Heart right ventricle (tissue), 16 donors: ENCODE measurements around the gene GRXCR1. TPM values are rescaled to one million over a fixed set of nuclear protein-coding genes. Genes with fewer than 3 reads are reported as not detected.

Source experiments
- ATAC-seq, 8 donors: fragments of 200-7000 bp; cut with Tn5 transposase; one replicate each; pipeline ENCODE4 v1.9.1; 2020; ENCODE audit warnings: mild to moderate bottlenecking in 8 of 8, moderate library complexity in 8 of 8, moderate number of reproducible peaks in 1 of 8
- DNase-seq, 2 donors: peaks; one replicate each; pipeline ENCODE4 v3.0.0-alpha.2; 2020
- H3K27ac ChIP-seq, 10 donors: fragments of 200-600 bp; sonication (generic) in 2 of 10; one replicate each; pipeline versions ENCODE4 v1.5.0 to v1.8.0; 2020 to 2022; ENCODE audit warnings: mild to moderate bottlenecking in 3 of 10
- H3K27me3 ChIP-seq, 7 donors: fragments of 200-600 bp; one replicate each; pipeline ENCODE4 v1.8.0; 2021 to 2022; ENCODE audit warnings: mild to moderate bottlenecking in 2 of 7
- H3K36me3 ChIP-seq, 9 donors: fragments of 200-600 bp; sonication (generic) in 1 of 9; one replicate each; pipeline versions ENCODE4 v1.5.0 to v1.8.0; 2020 to 2022; ENCODE audit warnings: mild to moderate bottlenecking in 2 of 9
- H3K4me1 ChIP-seq, 9 donors: fragments of 200-600 bp; sonication (generic) in 1 of 9; one replicate each; pipeline versions ENCODE4 v1.5.0 to v1.8.0; 2020 to 2022; ENCODE audit warnings: mild to moderate bottlenecking in 4 of 9
- H3K4me3 ChIP-seq, 10 donors: fragments of 200-600 bp; sonication (generic) in 2 of 10; one replicate each; pipeline versions ENCODE4 v1.5.0 to v1.8.0; 2020 to 2022; ENCODE audit warnings: mild to moderate bottlenecking in 7 of 10, moderate library complexity in 2 of 10
- H3K9me3 ChIP-seq, 11 donors: fragments of 200-600 bp in 10 of 11; sonication (generic) in 2 of 11; one replicate each; pipeline versions ENCODE4 v1.5.0 to v1.8.0; 2013 to 2022; ENCODE audit warnings: mild to moderate bottlenecking in 2 of 11, control low read depth in 1 of 11, moderate library complexity in 1 of 11
- CTCF ChIP-seq, 9 donors: fragments of 200-600 bp; sonication (generic) in 2 of 9; IDR thresholded peaks; one replicate each; pipeline versions ENCODE4 v1.5.0 to v1.8.0; 2021 to 2022; ENCODE audit warnings: antibody characterized with exemption in 9 of 9, mild to moderate bottlenecking in 5 of 9, moderate library complexity in 1 of 9
- WGBS, 2 donors: extraction: QIAGEN DNeasy Blood & Tissue Kit; methylation state at CpG; one replicate each; pipeline ENCODE4 v1.1.7; 2013; ENCODE audit warnings: inconsistent platforms in 1 of 2; 5-methylcytosine and 5-hydroxymethylcytosine counted together
- intact Hi-C, 10 donors: fragments of 100-400 bp; cut with DNase I; formaldehyde crosslinking; loops; one replicate each; pipeline versions ENCODE4 v1.11.1 to v1.14.2; 2022
- polyA plus RNA-seq, 2 donors: library from polyadenylated mRNA; stranded (reverse); fragments of 200-250 nt; gene quantifications; one replicate each; pipeline ENCODE4 v1.2.3, GENCODE V29; 2013
- total RNA-seq, 10 donors: library from RNA; stranded (reverse); fragmentation: NEBNext Ultra II Directional in 3 of 10; extraction: Animal tissue kit (Norgen Biotek cat#: 25700) in 3 of 10; gene quantifications; one replicate each; pipeline versions ENCODE4 v1.2.1 to v1.2.4, GENCODE V29; 2021 to 2023
- donor health status: Arrhythmogenic right ventricular cardiomyopathy.
- donor health status: ischemic (EF 13 %, LVEDD 7.1; RV severe dilation, severe dysfunction).
- donor health status: healthy with polysubstance abuse.
- donor health status: DM: no; HTN: yes; CAD: no.
- donor health status: DM: no; HTN: no; CAD: no.
- donor health status: ischemic (EF 25% LVEDD 6.9; RV normal size, moderate dysfunction).
- donor health status: ischemic (EF 25% LVEDD 5.7; RV mildly dilated, moderate dysfunction).
- donor health status: healthy.
- donor health status: DM: yes; HTN: yes; CAD: no.
- donor health status: Ischemic cardiomyopathy.
- donor health status: ischemic (EF 35%, LVEDD 5.7; RV mildly dilated, moderate dysfunction).
- donor health status: nonischemic (EF 11% LVEDD 7.7; RV severe dilation, severe dysfunction).
- donor health status: DM: yes; HTN: yes; CAD: no.
- donor health status: PGD.
- donor health status: ischemic (EF 29% LVEDD 5.4; RV normal size, mild dysfunction).
- donor health status: nonischemic (EF 23%, LVEDD 6.1; RV moderate dilation, normal function).

Gene GRXCR1
- total and polyA plus RNA-seq, 12 donors = not detected

- Histone ChIP-seq H3K27ac (no peak overlapping the region), H3K27me3 (no peaks in the 10 kb centered on the region), H3K4me3 (no peak overlapping the region), H3K9me3 (peaks cover 0 to 30% (median 9%) of the 10 kb centered on the region in 11 donors), H3K36me3 (no peaks in the 10 kb centered on the region), H3K4me1 (no peaks in the 10 kb centered on the region)
- no peak for TF ChIP-seq CTCF (IDR thresholded peaks at IDR 0.05)
- DNase-seq (no peak), ATAC-seq (no peak)
- intact Hi-C loops = no loop called here
Measured at GRCh38 chr4:42985976-42986375, 93.5 kb downstream of the GRXCR1 start.

GRCh38 chr4:42995343-42995944, 102.9 kb downstream of the GRXCR1 start:
- Histone ChIP-seq H3K27me3 (no peaks in the 10 kb centered on the region), H3K9me3 (peaks cover 0 to 21% (median 0%) of the 10 kb centered on the region in 11 donors), H3K4me1 (no peaks in the 10 kb centered on the region), H3K4me3 (no peak overlapping the region), H3K27ac (no peak overlapping the region), H3K36me3 (no peaks in the 10 kb centered on the region)
- intact Hi-C loops = no loop called here
- ATAC-seq = no peak
- no peak for DNase-seq
- WGBS, 2 donors = 32 to 39% methylated on average over 6 of the region's 6 CpGs
- peak in 8 of 9 donors; percentile 15 to 60 (median 42) for TF ChIP-seq CTCF (IDR thresholded peaks at IDR 0.05)

GRCh38 chr4:43008793-43009192, 116.3 kb downstream of the GRXCR1 start:
- intact Hi-C loops = no loop called here
- DNase-seq (no peak), ATAC-seq (no peak)
- H3K27me3 ChIP-seq = no peaks in the 10 kb centered on the region
- H3K4me1 ChIP-seq = no peaks in the 10 kb centered on the region
- WGBS, 2 donors = 92 to 94% methylated on average over 1 of the region's 1 CpG
- no peak for TF ChIP-seq CTCF (IDR thresholded peaks at IDR 0.05)
- H3K4me3 ChIP-seq = no peak overlapping the region
- peaks cover 0 to 22% (median 6%) of the 10 kb centered on the region in 11 donors for H3K9me3 ChIP-seq
- H3K36me3 ChIP-seq = no peaks in the 10 kb centered on the region
- no peak overlapping the region for H3K27ac ChIP-seq

GRCh38 chr4:43014256-43014655, 121.7 kb downstream of the GRXCR1 start:
- DNase-seq = no peak
- no peak overlapping the region for H3K4me3 ChIP-seq
- H3K27me3 ChIP-seq = no peaks in the 10 kb centered on the region
- peaks cover 0 to 7% (median 0%) of the 10 kb centered on the region in 11 donors for H3K9me3 ChIP-seq
- intact Hi-C loops = no loop called here
- no peak for ATAC-seq
- TF ChIP-seq CTCF (IDR thresholded peaks at IDR 0.05) = no peak
- 90 to 91% methylated on average over 4 of the region's 4 CpGs for WGBS, 2 donors
- H3K4me1 ChIP-seq = no peaks in the 10 kb centered on the region
- H3K36me3 ChIP-seq = no peaks in the 10 kb centered on the region
- H3K27ac ChIP-seq = no peak overlapping the region
